GM10248 (cell line): ENCODE results near the gene STK38L.

Source experiments
- CTCF ChIA-PET: fragments of 300-600 bp; sonication (Branson Sonifier 250); formaldehyde crosslinking; extraction: SDS; loops from one replicate; lab custom pipeline; 2021; ENCODE audit warnings: antibody characterized with exemption; lab: Yijun Ruan, JAX
- POLR2A ChIA-PET: fragments of 350-650 bp; sonication (Branson Sonifier 250); formaldehyde crosslinking; extraction: SDS; loops from one replicate; lab custom pipeline; 2020; ENCODE audit warnings: antibody characterized with exemption; lab: Yijun Ruan, JAX
- DNase-seq: peaks from one replicate; pipeline ENCODE4 v3.0.0; 2012; ENCODE audit errors: extremely low spot score
- CTCF ChIP-seq: IDR thresholded peaks from 2 replicates; pipeline ENCODE4 v1.5.1; 2012; ENCODE audit warnings: mild to moderate bottlenecking, low read depth; ENCODE audit errors: extremely low read depth, missing control alignments, control extremely low read depth

The STK38L gene

GRCh38 chr12:27212861-27213260, 31.2 kb upstream of the STK38L start:
- ChIA-PET POLR2A (no interaction called here), CTCF (interaction anchor here (0.8 to 2.9 kb wide), 6 partner anchors 8 to 94 kb away, joined by 3 to 10 read pairs (median 4); no protein-coding TSS in a partner anchor)
- DNase-seq = no peak
- TF ChIP-seq CTCF = no peak

DNA sequence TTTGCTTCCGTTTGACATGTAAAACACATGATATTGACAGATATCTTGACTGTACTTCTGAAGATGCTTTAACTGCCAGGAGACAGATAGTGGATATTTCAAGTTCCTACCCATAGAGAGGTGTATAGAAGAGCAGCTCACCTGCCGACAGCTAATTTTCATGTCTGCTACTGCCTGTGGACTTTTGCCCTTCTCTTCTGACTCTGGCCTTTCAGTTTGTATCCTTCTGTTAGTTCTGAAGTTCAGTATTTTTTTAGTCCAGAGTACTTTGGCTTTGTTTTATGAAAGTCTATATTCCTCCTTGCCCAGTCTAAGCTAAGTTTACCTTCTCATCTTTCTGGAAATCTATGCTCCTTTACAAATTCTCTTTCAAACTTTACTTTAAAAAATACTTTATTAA, 30.8 kb upstream of the STK38L start:
- no peak for DNase-seq
- TF ChIP-seq CTCF = no peak
- ChIA-PET CTCF (interaction anchor here (0.8 to 2.9 kb wide), 5 partner anchors 8 to 93 kb away, joined by 3 to 10 read pairs (median 3); no protein-coding TSS in a partner anchor), POLR2A (no interaction called here)

DNA sequence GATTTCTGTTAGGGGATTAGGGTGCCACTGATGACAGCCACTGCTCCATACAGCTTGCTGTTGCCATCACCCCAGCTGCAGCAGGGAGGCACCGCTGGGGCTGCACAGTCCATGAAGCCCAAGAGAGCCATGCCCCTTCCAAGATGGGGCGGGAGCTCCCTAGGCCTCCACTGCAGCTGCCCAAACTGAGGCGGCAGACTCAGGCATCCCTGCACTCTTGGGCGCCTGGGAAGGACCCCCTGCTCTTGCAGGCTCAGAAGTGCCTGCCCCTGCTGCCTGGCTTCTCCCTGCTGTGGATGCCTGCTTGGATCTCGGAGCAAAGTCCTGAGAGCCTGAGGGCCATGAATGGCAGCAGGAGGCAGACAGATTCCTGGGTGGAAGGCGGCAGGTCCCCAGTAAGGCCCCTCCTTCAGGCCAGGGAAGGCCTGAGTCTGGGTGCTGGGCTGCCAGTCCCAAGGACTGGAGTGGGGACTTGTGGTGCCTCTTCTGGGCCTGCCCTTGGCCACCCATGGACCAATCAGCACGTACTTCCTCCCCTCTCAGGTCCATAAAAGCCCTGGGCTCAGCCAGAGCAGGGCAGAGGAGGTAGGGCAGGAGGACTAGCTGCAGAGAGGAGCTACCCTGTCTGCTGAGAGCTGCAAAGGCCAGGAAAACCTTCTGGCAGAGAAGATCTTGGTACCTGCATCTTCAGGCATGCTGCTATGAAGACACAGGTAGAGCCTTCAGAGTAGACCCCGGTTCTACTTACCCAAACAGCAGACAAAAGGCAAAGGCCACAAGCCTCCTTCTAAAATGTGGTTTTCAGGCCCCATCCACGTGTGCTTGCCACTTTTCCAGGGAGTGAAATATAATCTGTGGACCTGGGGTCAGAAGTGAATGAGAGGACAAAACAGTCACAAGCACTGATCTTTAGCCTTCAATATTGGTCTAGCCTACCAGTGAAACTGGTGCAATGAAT, 30.0 kb upstream of the STK38L start:
- TF ChIP-seq CTCF = no peak
- no peak for DNase-seq
- POLR2A ChIA-PET = no interaction called here
- CTCF ChIA-PET = interaction anchor here (0.8 to 2.9 kb wide), 4 partner anchors 7 to 34 kb away, joined by 3 to 10 read pairs (median 3); no protein-coding TSS in a partner anchor

DNA sequence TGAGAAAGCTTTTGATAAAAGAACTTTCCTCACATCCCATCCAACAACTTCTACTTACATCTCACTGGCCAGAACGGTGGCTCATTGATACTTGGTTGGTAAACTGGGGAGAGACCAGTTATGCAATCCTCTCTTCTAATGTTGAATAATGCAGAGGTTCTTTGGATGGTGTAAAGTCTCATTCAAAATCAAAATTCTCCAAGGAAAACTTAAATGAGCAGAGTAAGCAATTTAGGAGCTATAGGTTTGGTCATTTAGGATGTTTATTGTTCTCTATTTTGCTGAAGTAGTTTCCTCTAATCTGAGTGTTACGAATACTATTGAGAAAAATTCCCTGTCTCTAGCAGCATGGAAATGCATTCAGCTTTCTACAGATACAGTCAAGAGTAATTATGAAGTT, 26.5 kb upstream of the STK38L start:
- no peak for TF ChIP-seq CTCF
- no peak for DNase-seq
- POLR2A ChIA-PET = interaction anchor here (1.8 kb wide), 1 partner anchor 10 kb away, joined by 12 read pairs; no protein-coding TSS in a partner anchor
- CTCF ChIA-PET = interaction anchor here (0.9 to 1.9 kb wide), 9 partner anchors 8 to 202 kb away, joined by 3 to 8 read pairs (median 4); partner anchors contain the start of gene STK38L

DNA sequence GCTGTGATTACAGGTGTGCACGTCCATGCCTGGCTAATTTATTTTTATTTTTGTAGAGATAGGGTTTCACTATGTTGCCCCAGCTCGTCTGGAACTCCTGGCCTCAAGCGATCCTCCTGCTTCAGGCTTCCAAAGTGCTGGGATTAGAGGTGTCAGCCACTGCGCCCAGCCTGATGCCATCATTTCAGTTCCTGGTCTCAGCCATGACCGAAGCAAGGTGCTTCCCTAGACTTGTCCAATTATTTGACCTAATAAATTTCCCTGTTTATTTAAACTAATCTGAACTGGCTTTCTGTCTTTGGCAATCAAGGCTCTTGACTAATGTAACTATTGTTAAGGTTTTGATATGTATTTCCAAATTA, 24.4 kb upstream of the STK38L start:
- no peak for DNase-seq
- ChIA-PET POLR2A (no interaction called here), CTCF (interaction anchor here (1.0 to 1.5 kb wide), 3 partner anchors 10 to 36 kb away, joined by 3 to 5 read pairs (median 3); no protein-coding TSS in a partner anchor)
- no peak for TF ChIP-seq CTCF

DNA sequence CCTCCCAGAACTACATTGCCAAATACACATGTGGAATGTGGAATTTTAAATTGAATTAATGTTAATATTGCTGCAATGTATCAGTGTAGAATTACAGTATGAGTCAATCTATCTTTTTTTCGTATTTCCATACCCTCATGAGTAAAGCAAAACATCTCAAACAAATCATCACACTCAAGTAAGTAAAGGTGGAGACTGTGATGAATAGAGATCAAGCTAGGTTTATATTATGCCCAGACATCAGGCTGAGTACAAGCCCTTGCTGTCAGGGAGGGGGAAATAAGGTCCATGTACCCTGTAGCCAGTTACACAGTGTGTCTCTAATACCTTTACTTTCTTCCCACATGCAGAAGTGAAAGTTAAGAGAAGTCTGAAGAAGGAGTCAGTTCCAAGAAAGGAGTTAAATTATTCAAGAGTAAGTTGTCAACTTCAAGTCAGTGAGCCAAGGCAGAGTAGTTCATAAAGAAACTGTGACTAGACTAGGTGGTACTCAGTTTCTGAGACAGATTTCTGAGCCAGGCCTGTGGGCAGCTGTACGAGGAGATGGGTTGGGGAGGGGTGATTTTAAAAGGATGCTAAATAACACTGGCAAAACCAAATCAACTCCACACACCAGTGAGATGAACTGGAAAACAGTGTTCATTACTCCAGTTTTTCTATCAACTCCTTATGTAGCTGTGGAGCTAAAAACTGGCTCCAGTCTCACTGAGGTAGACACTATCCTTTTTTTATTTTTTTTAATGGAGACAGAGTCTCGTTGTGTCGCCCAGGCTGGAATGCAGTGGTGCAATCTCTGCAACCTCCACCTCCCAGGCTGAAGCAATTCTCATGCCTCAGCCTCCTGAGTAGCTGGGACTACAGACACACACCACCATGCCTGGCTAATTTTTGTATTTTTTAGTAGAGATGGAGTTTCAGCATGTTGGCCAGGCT, 23.8 kb upstream of the STK38L start:
- CTCF ChIA-PET = interaction anchor here (0.8 to 3.9 kb wide), 15 partner anchors 8 to 77 kb away, joined by 3 to 16 read pairs (median 6); partner anchors contain the start of gene STK38L
- POLR2A ChIA-PET = no interaction called here
- DNase-seq = peak; percentile 46
- no peak for TF ChIP-seq CTCF
